Fibroblast of villous mesenchyme (primary cell): ENCODE results near the gene PCDHGA7. TPM values are rescaled to one million over a fixed set of nuclear protein-coding genes. Genes with fewer than 3 reads are reported as not detected.
"Not testable (repeated sequence)": the region's sequence is repeated elsewhere in the genome, so short reads cannot be mapped to it uniquely, and the experiment has no call there.

Experiments
- DNase-seq: peaks from one replicate; pipeline ENCODE4 v3.0.0-alpha.2; 2010; ENCODE audit warnings: low read depth
- H3K4me3 ChIP-seq: 2 replicates; pipeline ENCODE4 v1.5.1; 2011; ENCODE audit warnings: low read depth, mild to moderate bottlenecking, low read length
- CTCF ChIP-seq: IDR thresholded peaks from 2 replicates; pipeline ENCODE4 v1.5.1; 2012; ENCODE audit warnings: low read depth, mild to moderate bottlenecking, low read length; ENCODE audit not compliant: insufficient read depth
- total RNA-seq: library from RNA; depleted of rRNA; stranded (reverse); fragments of >200 nt; gene quantifications from 2 replicates; pipeline ENCODE4 v1.2.3, GENCODE V29; 2012

PCDHGA7 gene
- total RNA-seq, 1 donor: 3.5 TPM

- DNase-seq: no peak
- H3K4me3 ChIP-seq: no peak overlapping the region
- no peak for TF ChIP-seq CTCF
Measured at GRCh38 chr5:141345327-141345726, 37.2 kb upstream of the PCDHGA7 start.

- not testable (repeated sequence) for H3K4me3 ChIP-seq, DNase-seq
Measured at GRCh38 chr5:141346017-141346416, 36.5 kb upstream of the PCDHGA7 start.

- DNase-seq: peak; percentile 52
- H3K4me3 ChIP-seq: peak within 1 kb of the TSS; percentile 24
Measured at GRCh38 chr5:141349917-141350619, 32.5 kb upstream of the PCDHGA7 start, which contains the start of gene PCDHGB1. Gene PCDHGB1, plus strand, starts transcription at chr5:141350099. Its CDS starts 162 bp downstream, at chr5:141350261.

GRCh38 chr5:141351591-141351990, 31.0 kb upstream of the PCDHGA7 start:
- no peak for TF ChIP-seq CTCF
- DNase-seq: no peak
- no peak overlapping the region for H3K4me3 ChIP-seq

More at GRCh38 chr5:141349917-141350619, 32.5 kb upstream of the PCDHGA7 start, which contains the start of gene PCDHGB1:
- TF ChIP-seq CTCF: peak; percentile 59

- peak; percentile 60 for TF ChIP-seq CTCF
- DNase-seq: peak; percentile 33
- H3K4me3 ChIP-seq: peak within 1 kb of the TSS; percentile 53
Measured at GRCh38 chr5:141354900-141355469, 27.6 kb upstream of the PCDHGA7 start, which contains the start of gene PCDHGA4. Gene PCDHGA4, plus strand, starts transcription at chr5:141355021. Its CDS starts 87 bp downstream, at chr5:141355108.

GRCh38 chr5:141355641-141356040, 26.9 kb upstream of the PCDHGA7 start:
- peak overlapping the region; percentile 53 for H3K4me3 ChIP-seq
- DNase-seq: no peak
- no peak for TF ChIP-seq CTCF

GRCh38 chr5:141356133-141356532, 26.4 kb upstream of the PCDHGA7 start:
- no peak for DNase-seq
- H3K4me3 ChIP-seq: no peak overlapping the region
- no peak for TF ChIP-seq CTCF
